ENCODE data around the gene SPG11.

- no peak for TF ChIP-seq EZH2 (optimal IDR thresholded peaks at IDR 0.05; ENCODE audit: low read depth, low read length)
- no peak for TF ChIP-seq EZH2phosphoT487 (IDR thresholded peaks at IDR 0.05; ENCODE audit: low read length)
- TF ChIP-seq CTCF (IDR thresholded peaks at IDR 0.05; ENCODE audit: low read length): no peak
Observed at GRCh38 chr15:44591326-44591725, 72.1 kb downstream of the SPG11 start.

Measured in MM.1S (cell line).